H1 (cell line): ENCODE results near the gene RAB11A. TPM values are rescaled to one million over a fixed set of nuclear protein-coding genes. Genes with fewer than 3 reads are reported as not detected.

Experiments used
- CTCF ChIA-PET: fragments of 300-600 bp; sonication (Branson Sonifier 250); formaldehyde crosslinking; loops from one replicate; lab custom pipeline; 2021; ENCODE audit not compliant: partially characterized antibody; lab: Charles Lee
- POLR2A ChIA-PET: fragments of 300-600 bp; sonication (Branson Sonifier 250); formaldehyde crosslinking; loops from one replicate; lab custom pipeline; 2021; ENCODE audit warnings: inconsistent platforms; ENCODE audit not compliant: partially characterized antibody; lab: Charles Lee
- DNase-seq, 2 experiments: peaks; one replicate each; pipeline versions ENCODE4 v3.0.0 to v3.0.0-alpha.2; 2010 to 2022; ENCODE audit warnings: low spot score in 2 of 2, low read depth in 1 of 2, mixed read lengths in 1 of 2
- FAIRE-seq: peaks from 2 replicates; lab custom pipeline; 2011; peaks lifted over from hg19 to GRCh38; lab: Jason Lieb, UNC
- H2AFZ ChIP-seq: 2 replicates; pipeline ENCODE4 v1.8.1; 2012; ENCODE audit warnings: low read length, inconsistent platforms
- H2AK5ac ChIP-seq: 2 replicates; pipeline ENCODE4 v1.6.1; 2013; ENCODE audit warnings: low read depth, low read length
- H2BK120ac ChIP-seq: replicated peaks from 2 replicates; pipeline ENCODE3; 2013; ENCODE audit warnings: low read depth, low read length, inconsistent platforms
- H2BK12ac ChIP-seq: 2 replicates; pipeline ENCODE4 v1.6.1; 2013; ENCODE audit warnings: low read depth, low read length
- H2BK15ac ChIP-seq: 2 replicates; pipeline ENCODE4 v1.6.1; 2013; ENCODE audit warnings: low read length
- H2BK20ac ChIP-seq: 2 replicates; pipeline ENCODE4 v1.6.1; 2013; ENCODE audit warnings: low read length
- H2BK5ac ChIP-seq: 2 replicates; pipeline ENCODE4 v1.6.1; 2013; ENCODE audit warnings: low read depth, low read length
- H3K14ac ChIP-seq: 2 replicates; pipeline ENCODE4 v1.6.1; 2013; ENCODE audit warnings: inconsistent platforms; ENCODE audit not compliant: insufficient read length
- H3K18ac ChIP-seq: 2 replicates; pipeline ENCODE4 v1.6.1; 2013; ENCODE audit warnings: low read length; ENCODE audit errors: extremely low read depth
- H3K23ac ChIP-seq: 2 replicates; pipeline ENCODE4 v1.6.1; 2013; ENCODE audit warnings: inconsistent platforms; ENCODE audit not compliant: insufficient read length
- H3K23me2 ChIP-seq: 2 replicates; pipeline ENCODE4 v1.6.1; 2013; ENCODE audit warnings: low read depth, low read length
- H3K27ac ChIP-seq: 2 replicates; pipeline ENCODE4 v1.6.1; 2011; ENCODE audit warnings: low read depth, low read length, inconsistent platforms
- H3K27me3 ChIP-seq, 4 experiments: replicated peaks in 1 of 4; 1 replicate in 1 of 4; 2 replicates in 3 of 4; pipeline versions ENCODE4 v1.6.1 to v1.8.1; 2011 to 2013; ENCODE audit warnings: low read length in 3 of 4, mild to moderate bottlenecking in 3 of 4, inconsistent platforms in 2 of 4, mixed read lengths in 2 of 4, moderate library complexity in 1 of 4; ENCODE audit not compliant: control insufficient read depth in 3 of 4, insufficient read depth in 3 of 4; ENCODE audit errors: extremely low read depth in 1 of 4
- H3K36me3 ChIP-seq, 4 experiments: 2 replicates each; pipeline versions ENCODE4 v1.6.1 to v1.8.1; 2011 to 2013; ENCODE audit warnings: mild to moderate bottlenecking in 4 of 4, low read length in 3 of 4, moderate library complexity in 2 of 4, control low read depth in 1 of 4, inconsistent platforms in 1 of 4; ENCODE audit not compliant: insufficient read depth in 4 of 4, control insufficient read depth in 2 of 4
- H3K4ac ChIP-seq: replicated peaks from 2 replicates; pipeline ENCODE3; 2013; ENCODE audit warnings: low read length, low read depth, mixed read lengths, inconsistent platforms; ENCODE audit not compliant: insufficient read length
- H3K4me1 ChIP-seq, 4 experiments: replicated peaks in 1 of 4; 1 replicate in 1 of 4; 2 replicates in 3 of 4; pipeline versions ENCODE4 v1.6.1 to v1.8.1; 2011 to 2013; ENCODE audit warnings: low read length in 3 of 4, inconsistent platforms in 2 of 4, mixed read lengths in 1 of 4; ENCODE audit not compliant: insufficient read depth in 4 of 4, control insufficient read depth in 3 of 4
- H3K4me2 ChIP-seq, 2 experiments: 2 replicates each; pipeline versions ENCODE4 v1.6.1 to v1.8.1; 2011 to 2013; ENCODE audit warnings: low read depth in 2 of 2, low read length in 2 of 2, control low read depth in 1 of 2, inconsistent platforms in 1 of 2, mild to moderate bottlenecking in 1 of 2; ENCODE audit not compliant: insufficient read depth in 1 of 2
- H3K4me3 ChIP-seq, 4 experiments: fragments of 200-600, 300-600 bp in 1 of 4; sonication (generic), shearing (Covaris generic), sonication (Bioruptor Twin) in 1 of 4; 2 replicates each; pipeline versions ENCODE4 v1.5.1 to v1.8.1; 2011 to 2016; ENCODE audit warnings: low read length in 4 of 4, low read depth in 3 of 4, control low read depth in 2 of 4, inconsistent platforms in 2 of 4, mild to moderate bottlenecking in 2 of 4, mixed read lengths in 1 of 4, moderate library complexity in 1 of 4; ENCODE audit not compliant: insufficient read depth in 2 of 4; ENCODE audit errors: extremely low read depth in 1 of 4
- H3K56ac ChIP-seq: replicated peaks from 2 replicates; pipeline ENCODE3; 2013; ENCODE audit warnings: low read depth, mild to moderate bottlenecking, mixed read lengths, low read length, inconsistent platforms; ENCODE audit not compliant: insufficient read length
- H3K79me1 ChIP-seq: 2 replicates; pipeline ENCODE4 v1.6.1; 2013; ENCODE audit warnings: low read depth, low read length, control low read depth
- H3K79me2 ChIP-seq, 2 experiments: 2 replicates each; pipeline versions ENCODE4 v1.6.1 to v1.8.1; 2012 to 2013; ENCODE audit warnings: low read length in 2 of 2, mild to moderate bottlenecking in 2 of 2, inconsistent platforms in 1 of 2; ENCODE audit not compliant: insufficient read depth in 2 of 2, control insufficient read depth in 1 of 2
- H3K9ac ChIP-seq, 4 experiments: replicated peaks in 1 of 4; 1 replicate in 1 of 4; 2 replicates in 3 of 4; pipeline versions ENCODE4 v1.6.1 to v1.8.1; 2011 to 2013; ENCODE audit warnings: low read depth in 3 of 4, low read length in 3 of 4, control low read depth in 2 of 4, mild to moderate bottlenecking in 2 of 4, moderate library complexity in 2 of 4, inconsistent platforms in 1 of 4; ENCODE audit errors: extremely low read depth in 1 of 4
- H3K9me3 ChIP-seq, 2 experiments: 2 replicates each; pipeline versions ENCODE4 v1.6.1 to v1.8.1; 2012 to 2013; ENCODE audit warnings: mild to moderate bottlenecking in 2 of 2, moderate library complexity in 2 of 2, control low read depth in 1 of 2, inconsistent platforms in 1 of 2, low read depth in 1 of 2, low read length in 1 of 2, mixed read lengths in 1 of 2; ENCODE audit not compliant: insufficient read depth in 2 of 2
- H4K20me1 ChIP-seq, 2 experiments: replicated peaks in 1 of 2; 2 replicates each; pipeline versions ENCODE3 to v1.8.1; 2011 to 2013; ENCODE audit warnings: inconsistent platforms in 2 of 2, low read length in 2 of 2, mild to moderate bottlenecking in 1 of 2; ENCODE audit not compliant: insufficient read depth in 2 of 2, control insufficient read depth in 1 of 2
- H4K5ac ChIP-seq: 2 replicates; pipeline ENCODE4 v1.6.1; 2013; ENCODE audit warnings: low read length, low read depth, mixed read lengths, inconsistent platforms; ENCODE audit not compliant: insufficient read length
- H4K8ac ChIP-seq: 2 replicates; pipeline ENCODE4 v1.8.0; 2013; ENCODE audit warnings: mild to moderate bottlenecking, moderate library complexity, low read length, inconsistent platforms; ENCODE audit not compliant: insufficient read depth; ENCODE audit errors: extremely low read depth
- H4K91ac ChIP-seq: replicated peaks from 2 replicates; pipeline ENCODE3; 2013; ENCODE audit warnings: low read length, mixed read lengths, inconsistent platforms; ENCODE audit not compliant: insufficient read length
- RNF2 ChIP-seq: fragments of 200-900, 300-1000 bp; sonication (generic); IDR thresholded peaks from 2 replicates; pipeline ENCODE4 v1.7.1; 2016; ENCODE audit warnings: borderline replicate concordance, low read depth, mild to moderate bottlenecking, antibody characterized with exemption, low read length; ENCODE audit not compliant: poor library complexity, severe bottlenecking; ENCODE audit errors: missing control alignments
- RXRA ChIP-seq: IDR thresholded peaks from 2 replicates; pipeline ENCODE4 v1.6.1; 2011; ENCODE audit warnings: low read depth, mild to moderate bottlenecking, low read length, moderate library complexity; ENCODE audit not compliant: insufficient read depth
- SAP30 ChIP-seq: fragments of 300-600 bp; sonication (generic); IDR thresholded peaks from 2 replicates; pipeline ENCODE4 v1.7.1; 2012; ENCODE audit warnings: low read length, moderate library complexity, mild to moderate bottlenecking, inconsistent platforms; ENCODE audit not compliant: insufficient read depth, insufficient replicate concordance
- SIRT6 ChIP-seq: IDR thresholded peaks from one replicate; pipeline ENCODE4 v1.7.1; 2012; ENCODE audit warnings: low read length, inconsistent platforms
- SRF ChIP-seq: IDR thresholded peaks from 2 replicates; pipeline ENCODE4 v1.6.1; 2011; ENCODE audit warnings: mild to moderate bottlenecking, low read depth, low read length, moderate library complexity
- WGBS, 2 experiments: shearing (Covaris generic) in 1 of 2; methylation state at CpG; one replicate each; pipeline versions ENCODE4 v1.1.6 to v1.1.7; 2013 to 2015; ENCODE audit warnings: low lambda C conversion rate in 2 of 2, mixed read lengths in 2 of 2, inconsistent platforms in 1 of 2, low coverage in 1 of 2, missing lambda C conversion rate in 1 of 2; ENCODE audit not compliant: insufficient replicate concordance in 2 of 2, insufficient coverage in 1 of 2, insufficient read length in 1 of 2; ENCODE audit errors: extremely low coverage in 1 of 2, missing lambda C conversion rate in 1 of 2; 5-methylcytosine and 5-hydroxymethylcytosine counted together
- polyA plus RNA-seq, 7 experiments: library from polyadenylated mRNA; depleted of rRNA in 3 of 7; stranded (reverse) in 5 of 7; unstranded in 2 of 7; fragments of >200 nt in 5 of 7; fragments of 200-250 nt in 2 of 7; gene quantifications; 1 replicate in 5 of 7; 2 replicates in 1 of 7; 4 replicates in 1 of 7; pipeline versions ENCODE4 v1.2.1 to v1.2.3, GENCODE V29; 2011 to 2013; ENCODE audit warnings: missing spikeins in 2 of 7, mixed read lengths in 2 of 7
- total RNA-seq: library from RNA; stranded (reverse); fragmentation: NEBNext Ultra II Directional; extraction: Animal tissue kit (Norgen Biotek cat#: 25700); gene quantifications from 2 replicates; pipeline ENCODE4 v1.2.1, GENCODE V29; 2021
- TF ChIP-seq, protein P1 (sequence below), 3 experiments: IDR thresholded peaks; 1 replicate in 2 of 3; 2 replicates in 1 of 3; pipeline versions ENCODE4 v1.5.1 to v1.6.1; 2011; ENCODE audit warnings: low read length in 3 of 3, mild to moderate bottlenecking in 3 of 3, inconsistent platforms in 2 of 3, low read depth in 1 of 3, moderate library complexity in 1 of 3; ENCODE audit not compliant: insufficient read depth in 1 of 3; ENCODE audit errors: control extremely low read depth in 1 of 3

RAB11A gene
- total and polyA plus RNA-seq, 2 of the 8 experiments (the other 6 are each of a cell fraction or from before 2014, with no cell fraction given): 211 to 254 TPM

GRCh38 chr15:65935391-65935790 lies 66.1 kb downstream of the RAB11A start:
- H2BK20ac ChIP-seq: no peak overlapping the region
- no peaks in the 10 kb centered on the region for H3K9me3 ChIP-seq
- no peak overlapping the region for H3K23ac ChIP-seq
- no peaks in the 10 kb centered on the region for H3K79me1 ChIP-seq
- no peak overlapping the region for H3K56ac ChIP-seq
- H3K4me3 ChIP-seq: no peak overlapping the region
- no peak overlapping the region for H4K5ac ChIP-seq
- H3K27ac ChIP-seq: no peak overlapping the region
- no peak overlapping the region for H2BK120ac ChIP-seq
- H3K14ac ChIP-seq: no peak overlapping the region
- TF ChIP-seq SRF: no peak
- TF ChIP-seq RNF2: no peak
- TF ChIP-seq, protein P1, sequence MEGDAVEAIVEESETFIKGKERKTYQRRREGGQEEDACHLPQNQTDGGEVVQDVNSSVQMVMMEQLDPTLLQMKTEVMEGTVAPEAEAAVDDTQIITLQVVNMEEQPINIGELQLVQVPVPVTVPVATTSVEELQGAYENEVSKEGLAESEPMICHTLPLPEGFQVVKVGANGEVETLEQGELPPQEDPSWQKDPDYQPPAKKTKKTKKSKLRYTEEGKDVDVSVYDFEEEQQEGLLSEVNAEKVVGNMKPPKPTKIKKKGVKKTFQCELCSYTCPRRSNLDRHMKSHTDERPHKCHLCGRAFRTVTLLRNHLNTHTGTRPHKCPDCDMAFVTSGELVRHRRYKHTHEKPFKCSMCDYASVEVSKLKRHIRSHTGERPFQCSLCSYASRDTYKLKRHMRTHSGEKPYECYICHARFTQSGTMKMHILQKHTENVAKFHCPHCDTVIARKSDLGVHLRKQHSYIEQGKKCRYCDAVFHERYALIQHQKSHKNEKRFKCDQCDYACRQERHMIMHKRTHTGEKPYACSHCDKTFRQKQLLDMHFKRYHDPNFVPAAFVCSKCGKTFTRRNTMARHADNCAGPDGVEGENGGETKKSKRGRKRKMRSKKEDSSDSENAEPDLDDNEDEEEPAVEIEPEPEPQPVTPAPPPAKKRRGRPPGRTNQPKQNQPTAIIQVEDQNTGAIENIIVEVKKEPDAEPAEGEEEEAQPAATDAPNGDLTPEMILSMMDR (IDR thresholded peaks at IDR 0.05; ENCODE audit: control extremely low read depth in 1 of 3, insufficient read depth in 1 of 3, low read depth in 1 of 3, low read length in 3 of 3): no peak
- TF ChIP-seq RXRA: no peak
- TF ChIP-seq SIRT6: no peak
- no peak for TF ChIP-seq SAP30
- TF ChIP-seq, all 59 proteins: peak for 0
- H3K23me2 ChIP-seq: no peaks in the 10 kb centered on the region
- H2BK5ac ChIP-seq: no peak overlapping the region
- H3K36me3 ChIP-seq: no peaks in the 10 kb centered on the region
- H2BK12ac ChIP-seq: no peak overlapping the region
- H4K20me1 ChIP-seq: no peaks in the 10 kb centered on the region
- no peaks in the 10 kb centered on the region for H3K79me2 ChIP-seq
- H2AFZ ChIP-seq: no peak overlapping the region
- H3K4me1 ChIP-seq: no peaks in the 10 kb centered on the region; a peak in 1 of 7 replicates
- no peak for DNase-seq
- POLR2A ChIA-PET: interaction anchor here (0.5 kb wide), 1 partner anchor 25 kb away, joined by 3 read pairs; no protein-coding TSS in a partner anchor
- no peak overlapping the region for H3K9ac ChIP-seq
- no peak overlapping the region for H3K4me2 ChIP-seq
- no peak overlapping the region for H2BK15ac ChIP-seq
- H3K18ac ChIP-seq: no peak overlapping the region
- no peak overlapping the region for H4K8ac ChIP-seq
- CTCF ChIA-PET: interaction anchor here (1.1 to 2.7 kb wide), 4 partner anchors 11 to 256 kb away, joined by 3 to 8 read pairs (median 8); no protein-coding TSS in a partner anchor
- no peak overlapping the region for H3K4ac ChIP-seq
- FAIRE-seq: no peak
- H2AK5ac ChIP-seq: no peak overlapping the region
- WGBS, 2 experiments: 80% methylated on average over 2 of the region's 2 CpGs; no CpG with 5 or more reads in 1 of the 2 experiments
- no peak overlapping the region for H4K91ac ChIP-seq
- H3K27me3 ChIP-seq: no peaks in the 10 kb centered on the region
